CD14-positive monocyte (primary cell): ENCODE data around the gene OSBPL10. TPM values are rescaled to one million over a fixed set of nuclear protein-coding genes. Genes with fewer than 3 reads are reported as not detected.

Experiments
- DNase-seq, 3 donors: peaks; one replicate each; pipeline ENCODE4 v3.0.0-alpha.2; 2011 to 2022
- H2AFZ ChIP-seq: 2 replicates; pipeline ENCODE4 v1.6.0; 2012; ENCODE audit warnings: mild to moderate bottlenecking, low read depth, low read length, inconsistent platforms; ENCODE audit not compliant: insufficient read depth, poor library complexity, severe bottlenecking
- H3K27ac ChIP-seq, 2 donors: 1 replicate in 1 of 2; 2 replicates in 1 of 2; pipeline ENCODE4 v1.5.1; 2012 to 2013; ENCODE audit warnings: low read length in 2 of 2, control low read depth in 1 of 2, inconsistent platforms in 1 of 2, low read depth in 1 of 2, mild to moderate bottlenecking in 1 of 2
- H3K27me3 ChIP-seq, 2 donors: one replicate each; pipeline versions ENCODE4 v1.6.0 to v1.6.1; 2011 to 2013; ENCODE audit warnings: low read length in 2 of 2; ENCODE audit not compliant: control insufficient read depth in 2 of 2, insufficient read depth in 2 of 2
- H3K36me3 ChIP-seq, 2 donors: replicated peaks in 1 of 2; 1 replicate in 1 of 2; 2 replicates in 1 of 2; pipeline versions ENCODE4 v1.5.1 to v1.6.1; 2012 to 2013; ENCODE audit warnings: low read length in 2 of 2, control low read depth in 1 of 2, inconsistent platforms in 1 of 2, mild to moderate bottlenecking in 1 of 2; ENCODE audit not compliant: insufficient read depth in 2 of 2, control insufficient read depth in 1 of 2
- H3K4me1 ChIP-seq, 2 donors: 1 replicate in 1 of 2; 2 replicates in 1 of 2; pipeline versions ENCODE4 v1.5.1 to v1.6.1; 2012 to 2013; ENCODE audit warnings: low read length in 2 of 2, control low read depth in 1 of 2, inconsistent platforms in 1 of 2, mild to moderate bottlenecking in 1 of 2, moderate library complexity in 1 of 2; ENCODE audit not compliant: insufficient read depth in 2 of 2, control insufficient read depth in 1 of 2
- H3K4me2 ChIP-seq: replicated peaks from 2 replicates; pipeline ENCODE3; 2012; ENCODE audit warnings: low read length, moderate library complexity, mild to moderate bottlenecking; ENCODE audit not compliant: poor library complexity, severe bottlenecking; ENCODE audit errors: extremely low read depth
- H3K4me3 ChIP-seq, 3 experiments: fragments of 200-600 bp in 1 of 3; sonication (generic) in 1 of 3; replicated peaks in 1 of 3; 1 replicate in 2 of 3; 2 replicates in 1 of 3; pipeline ENCODE4 v1.5.1; 2011 to 2013; ENCODE audit warnings: low read length in 3 of 3, mild to moderate bottlenecking in 3 of 3, control low read depth in 2 of 3, low read depth in 2 of 3, inconsistent platforms in 1 of 3, moderate library complexity in 1 of 3
- H3K79me2 ChIP-seq: 2 replicates; pipeline ENCODE4 v1.6.0; 2012; ENCODE audit warnings: mild to moderate bottlenecking, control low read depth, inconsistent platforms, low read length, moderate library complexity; ENCODE audit not compliant: insufficient read depth
- H3K9ac ChIP-seq: 2 replicates; pipeline ENCODE4 v1.6.0; 2017; ENCODE audit warnings: low read length, mild to moderate bottlenecking; ENCODE audit not compliant: insufficient read depth, poor library complexity, severe bottlenecking
- H3K9me3 ChIP-seq, 2 donors: replicated peaks in 1 of 2; 1 replicate in 1 of 2; 2 replicates in 1 of 2; pipeline versions ENCODE4 v1.5.1 to v1.6.1; 2012 to 2013; ENCODE audit warnings: low read length in 2 of 2, control low read depth in 1 of 2; ENCODE audit not compliant: control insufficient read depth in 1 of 2, insufficient read depth in 1 of 2
- H4K20me1 ChIP-seq: 2 replicates; pipeline ENCODE4 v1.6.0; 2012; ENCODE audit warnings: mild to moderate bottlenecking, low read length, control low read depth, moderate library complexity; ENCODE audit not compliant: insufficient read depth
- H3K27ac Mint-ChIP-seq, 7 donors: one replicate each; pipeline ENCODE4 v1.8.0; 2020; ENCODE audit warnings: mild to moderate bottlenecking in 7 of 7, mixed read lengths in 7 of 7, moderate library complexity in 6 of 7, inconsistent platforms in 2 of 7
- H3K27me3 Mint-ChIP-seq, 3 donors: one replicate each; pipeline ENCODE4 v1.8.0; 2021 to 2022; ENCODE audit warnings: low read depth in 3 of 3, mild to moderate bottlenecking in 3 of 3, mixed read lengths in 3 of 3, moderate library complexity in 3 of 3, inconsistent platforms in 1 of 3
- H3K36me3 Mint-ChIP-seq, 2 donors: one replicate each; pipeline ENCODE4 v1.8.0; 2020; ENCODE audit warnings: mixed read lengths in 2 of 2, inconsistent platforms in 1 of 2, mild to moderate bottlenecking in 1 of 2
- H3K4me1 Mint-ChIP-seq: one replicate; pipeline ENCODE4 v1.8.0; 2020; ENCODE audit warnings: mild to moderate bottlenecking, mixed read lengths
- H3K4me3 Mint-ChIP-seq, 2 donors: one replicate each; pipeline ENCODE4 v1.8.0; 2020; ENCODE audit warnings: mild to moderate bottlenecking in 2 of 2, mixed read lengths in 2 of 2, moderate library complexity in 1 of 2
- H3K9me3 Mint-ChIP-seq, 7 donors: one replicate each; pipeline ENCODE4 v1.8.0; 2020 to 2022; ENCODE audit warnings: mixed read lengths in 7 of 7, mild to moderate bottlenecking in 6 of 7, moderate library complexity in 6 of 7, inconsistent platforms in 2 of 7
- WGBS: methylation state at CpG from one replicate; pipeline ENCODE4 v1.1.5; 2013; ENCODE audit warnings: missing lambda C conversion rate; ENCODE audit not compliant: insufficient coverage; 5-methylcytosine and 5-hydroxymethylcytosine counted together
- intact Hi-C, 2 donors: fragments of 100-400 bp; cut with micrococcal nuclease; formaldehyde crosslinking; loops; one replicate each; pipeline versions ENCODE4 v1.15.0 to v1.15.1; 2023
- polyA plus RNA-seq, 3 donors: library from polyadenylated mRNA; depleted of rRNA in 1 of 3; unstranded in 2 of 3; stranded (reverse) in 1 of 3; fragments of 300-500 nt in 2 of 3; fragments of >200 nt in 1 of 3; fragmentation: Illumina TruSeq in 2 of 3; gene quantifications; 1 replicate in 2 of 3; 2 replicates in 1 of 3; pipeline ENCODE4 v1.2.3, GENCODE V29; 2012 to 2021
- TF ChIP-seq, protein P1 (sequence below): fragments of 200-600 bp; IDR thresholded peaks from one replicate; pipeline ENCODE4 v1.8.0; 2022; ENCODE audit warnings: antibody characterized with exemption, mild to moderate bottlenecking

OSBPL10 gene
- polyA plus RNA-seq, 3 donors = 0.03 TPM; not detected in 2

DNA sequence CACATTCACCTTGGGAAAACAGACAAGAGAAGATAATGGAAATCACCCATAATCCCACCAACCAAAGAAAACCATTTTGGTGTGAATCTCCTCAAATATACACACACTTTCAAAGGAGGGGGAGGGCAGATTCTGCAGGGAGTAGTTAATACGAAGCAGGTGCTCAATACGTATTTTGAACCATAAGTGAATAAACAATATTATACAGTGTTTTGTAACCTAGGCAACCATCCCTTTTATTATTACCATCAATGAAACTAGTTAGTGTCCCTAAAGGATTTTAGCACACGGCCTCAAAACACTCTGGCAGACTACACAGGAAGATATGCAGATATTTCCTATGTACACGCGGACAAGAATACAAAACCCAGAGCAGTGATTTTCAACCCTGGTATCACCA lies 6.1 kb downstream of the OSBPL10 start:
- Histone ChIP-seq H3K9me3 (no peaks in the 10 kb centered on the region), H2AFZ (no peak overlapping the region), H3K27ac (no peak overlapping the region), H3K36me3 (no peaks in the 10 kb centered on the region), H3K27me3 (peaks cover 20 to 25% of the 10 kb centered on the region in 2 donors), H3K4me1 (peaks cover 0 to under 1% of the 10 kb centered on the region in 2 donors), H3K9ac (no peak overlapping the region), H3K79me2 (no peaks in the 10 kb centered on the region), H3K4me3 (no peak overlapping the region), H4K20me1 (no peaks in the 10 kb centered on the region), H3K4me2 (no peak overlapping the region)
- Mint-ChIP-seq H3K27me3 (peaks cover 27 to 33% (median 28%) of the 10 kb centered on the region in 3 donors), H3K4me1 (peaks cover 4% of the 10 kb centered on the region), H3K4me3 (no peak overlapping the region), H3K27ac (no peak overlapping the region), H3K9me3 (peaks cover 0 to 5% (median 2%) of the 10 kb centered on the region in 7 donors), H3K36me3 (peaks cover 0 to 3% of the 10 kb centered on the region in 2 donors)
- intact Hi-C loops = no loop called here
- TF ChIP-seq, protein P1, sequence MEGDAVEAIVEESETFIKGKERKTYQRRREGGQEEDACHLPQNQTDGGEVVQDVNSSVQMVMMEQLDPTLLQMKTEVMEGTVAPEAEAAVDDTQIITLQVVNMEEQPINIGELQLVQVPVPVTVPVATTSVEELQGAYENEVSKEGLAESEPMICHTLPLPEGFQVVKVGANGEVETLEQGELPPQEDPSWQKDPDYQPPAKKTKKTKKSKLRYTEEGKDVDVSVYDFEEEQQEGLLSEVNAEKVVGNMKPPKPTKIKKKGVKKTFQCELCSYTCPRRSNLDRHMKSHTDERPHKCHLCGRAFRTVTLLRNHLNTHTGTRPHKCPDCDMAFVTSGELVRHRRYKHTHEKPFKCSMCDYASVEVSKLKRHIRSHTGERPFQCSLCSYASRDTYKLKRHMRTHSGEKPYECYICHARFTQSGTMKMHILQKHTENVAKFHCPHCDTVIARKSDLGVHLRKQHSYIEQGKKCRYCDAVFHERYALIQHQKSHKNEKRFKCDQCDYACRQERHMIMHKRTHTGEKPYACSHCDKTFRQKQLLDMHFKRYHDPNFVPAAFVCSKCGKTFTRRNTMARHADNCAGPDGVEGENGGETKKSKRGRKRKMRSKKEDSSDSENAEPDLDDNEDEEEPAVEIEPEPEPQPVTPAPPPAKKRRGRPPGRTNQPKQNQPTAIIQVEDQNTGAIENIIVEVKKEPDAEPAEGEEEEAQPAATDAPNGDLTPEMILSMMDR = no peak
- no peak for DNase-seq
- WGBS = 67% methylated on average over 1 of the region's 5 CpGs

DNA sequence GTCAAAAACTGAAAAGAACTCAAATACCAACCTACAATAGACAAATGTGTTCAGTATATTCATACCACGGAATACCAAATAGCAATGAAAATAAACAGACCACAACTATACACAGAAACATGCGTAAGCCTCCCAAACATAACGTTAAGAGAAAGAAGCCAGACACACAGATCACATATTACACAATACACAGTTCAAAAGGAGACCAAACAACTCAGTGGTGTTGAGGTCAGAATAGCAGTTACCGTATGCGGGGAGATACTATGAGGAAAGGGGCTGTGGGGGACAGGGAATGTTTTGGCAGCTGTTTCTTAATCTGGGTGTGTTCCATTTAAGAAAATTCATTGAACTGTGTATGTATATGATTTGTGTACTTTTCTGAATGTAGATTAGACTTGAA lies 6.6 kb downstream of the OSBPL10 start:
- Histone ChIP-seq H3K4me1 (no peaks in the 10 kb centered on the region), H4K20me1 (no peaks in the 10 kb centered on the region), H3K36me3 (no peaks in the 10 kb centered on the region), H3K27me3 (peaks cover 17 to 20% of the 10 kb centered on the region in 2 donors), H3K4me2 (no peak overlapping the region), H3K9me3 (no peaks in the 10 kb centered on the region), H3K4me3 (no peak overlapping the region), H3K79me2 (no peaks in the 10 kb centered on the region), H3K27ac (no peak overlapping the region), H2AFZ (no peak overlapping the region), H3K9ac (no peak overlapping the region)
- Mint-ChIP-seq H3K4me1 (peaks cover under 1% of the 10 kb centered on the region), H3K36me3 (peaks cover 0 to under 1% of the 10 kb centered on the region in 2 donors), H3K4me3 (no peak overlapping the region), H3K9me3 (peaks cover 0 to 3% (median 0%) of the 10 kb centered on the region in 7 donors), H3K27me3 (peaks cover 22 to 30% (median 27%) of the 10 kb centered on the region in 3 donors), H3K27ac (no peak overlapping the region)
- TF ChIP-seq, protein P1 = no peak
- no peak for DNase-seq
- WGBS = 67% methylated on average over 2 of the region's 5 CpGs
- intact Hi-C loops = no loop called here
